Central memory CD8-positive, alpha-beta T cell (primary cell): ENCODE results near the gene URGCP.

Experiments
- ATAC-seq: fragments of 150-1000 bp; cut with Tn5 transposase; replicated peaks from 2 replicates; pipeline ENCODE4 v1.10.0; 2022; ENCODE audit warnings: mild to moderate bottlenecking, moderate FRiP score, moderate number of reproducible peaks; ENCODE audit not compliant: poor library complexity, severe bottlenecking; ENCODE audit errors: extremely low read depth
- DNase-seq, 2 donors: peaks; one replicate each; pipeline ENCODE4 v3.0.0; 2021; ENCODE audit warnings: low spot score in 2 of 2
- H3K27ac Mint-ChIP-seq: one replicate; pipeline ENCODE4 v1.8.0; 2022; ENCODE audit warnings: low read depth, mild to moderate bottlenecking, moderate library complexity, mixed read lengths
- H3K27me3 Mint-ChIP-seq: one replicate; pipeline ENCODE4 v1.8.0; 2022; ENCODE audit warnings: mixed read lengths
- H3K36me3 Mint-ChIP-seq: one replicate; pipeline ENCODE4 v1.8.0; 2022; ENCODE audit warnings: mild to moderate bottlenecking, moderate library complexity, mixed read lengths; ENCODE audit not compliant: insufficient read depth
- H3K4me1 Mint-ChIP-seq: one replicate; pipeline ENCODE4 v1.8.0; 2022; ENCODE audit warnings: mixed read lengths
- H3K4me3 Mint-ChIP-seq: one replicate; pipeline ENCODE4 v1.8.0; 2022; ENCODE audit warnings: mild to moderate bottlenecking, moderate library complexity, mixed read lengths
- H3K9me3 Mint-ChIP-seq: one replicate; pipeline ENCODE4 v1.8.0; 2022; ENCODE audit warnings: mixed read lengths

Gene URGCP

GRCh38 chr7:43864126-43864525 lies 42.3 kb downstream of the URGCP start:
- H3K36me3 Mint-ChIP-seq, result peaks cover 20% of the 10 kb centered on the region
- no peak overlapping the region for H3K27ac Mint-ChIP-seq
- H3K27me3 Mint-ChIP-seq, result no peaks in the 10 kb centered on the region
- ATAC-seq (no peak), DNase-seq (no peak)
- H3K9me3 Mint-ChIP-seq, result no peaks in the 10 kb centered on the region
- H3K4me3 Mint-ChIP-seq, result no peak overlapping the region
- H3K4me1 Mint-ChIP-seq, result peaks cover 10% of the 10 kb centered on the region

- no peaks in the 10 kb centered on the region for H3K4me1 Mint-ChIP-seq
- ATAC-seq, result no peak
- no peak for DNase-seq
- no peak overlapping the region for H3K4me3 Mint-ChIP-seq
- no peaks in the 10 kb centered on the region for H3K9me3 Mint-ChIP-seq
- H3K36me3 Mint-ChIP-seq, result no peaks in the 10 kb centered on the region
- H3K27me3 Mint-ChIP-seq, result no peaks in the 10 kb centered on the region
- H3K27ac Mint-ChIP-seq, result no peak overlapping the region
Observed at GRCh38 chr7:43856996-43857395, 49.4 kb downstream of the URGCP start.

DNA sequence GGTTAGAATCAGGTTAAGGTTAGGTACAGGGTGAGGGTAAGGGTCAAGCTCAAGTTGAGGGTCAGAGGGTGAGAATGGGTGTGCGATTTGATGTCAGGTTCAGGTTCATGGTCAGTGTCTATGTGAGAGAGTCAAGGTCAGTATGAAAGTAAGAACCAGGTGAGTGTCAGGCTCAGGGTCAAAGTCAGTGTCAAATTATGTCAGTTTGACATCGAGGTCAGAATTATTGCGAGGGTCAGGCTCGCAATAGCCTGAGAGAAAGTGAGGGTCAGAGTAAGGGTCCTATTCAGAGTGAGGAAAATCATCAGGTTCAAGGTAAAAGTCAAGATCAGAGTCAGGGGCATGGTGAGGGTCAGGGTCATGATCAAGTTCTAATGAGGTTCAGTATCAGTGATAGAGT lies 50.1 kb downstream of the URGCP start:
- no peaks in the 10 kb centered on the region for H3K27me3 Mint-ChIP-seq
- no peaks in the 10 kb centered on the region for H3K9me3 Mint-ChIP-seq
- ATAC-seq (no peak), DNase-seq (no peak)
- no peak overlapping the region for H3K4me3 Mint-ChIP-seq
- H3K4me1 Mint-ChIP-seq, result no peaks in the 10 kb centered on the region
- no peak overlapping the region for H3K27ac Mint-ChIP-seq
- no peaks in the 10 kb centered on the region for H3K36me3 Mint-ChIP-seq

DNA sequence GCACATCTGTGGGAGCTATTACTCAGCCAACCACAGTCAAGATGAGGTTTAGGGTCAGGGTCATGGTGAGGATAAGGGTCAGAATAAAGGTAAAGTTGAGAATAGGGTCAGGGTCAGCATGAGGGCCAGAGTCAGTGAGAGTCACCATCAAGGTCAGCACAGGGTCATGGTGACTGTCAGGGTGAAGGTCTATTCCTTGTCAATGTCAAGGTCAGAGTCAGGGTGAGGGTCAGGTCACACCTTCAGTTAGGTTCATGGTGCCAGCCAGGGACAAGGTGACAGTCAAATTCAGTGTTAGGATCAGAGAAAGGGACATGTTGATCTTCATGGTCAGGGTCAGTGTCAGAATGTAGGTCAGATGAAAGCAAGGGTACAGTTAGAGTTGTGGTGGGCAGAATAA lies 51.2 kb downstream of the URGCP start:
- no peaks in the 10 kb centered on the region for H3K36me3 Mint-ChIP-seq
- ATAC-seq (no peak), DNase-seq (no peak)
- H3K27ac Mint-ChIP-seq, result no peak overlapping the region
- H3K4me3 Mint-ChIP-seq, result no peak overlapping the region
- no peaks in the 10 kb centered on the region for H3K4me1 Mint-ChIP-seq
- H3K27me3 Mint-ChIP-seq, result no peaks in the 10 kb centered on the region
- no peaks in the 10 kb centered on the region for H3K9me3 Mint-ChIP-seq

GRCh38 chr7:43851805-43852204 lies 54.6 kb downstream of the URGCP start:
- no peak for DNase-seq
- no peak for ATAC-seq

GRCh38 chr7:43850348-43851116 lies 55.9 kb downstream of the URGCP start:
- Mint-ChIP-seq H3K4me3 (no peak overlapping the region), H3K4me1 (no peaks in the 10 kb centered on the region), H3K9me3 (no peaks in the 10 kb centered on the region), H3K27me3 (no peaks in the 10 kb centered on the region), H3K27ac (no peak overlapping the region), H3K36me3 (peaks cover 2% of the 10 kb centered on the region)
- DNase-seq (no peak), ATAC-seq (no peak)

More at GRCh38 chr7:43851805-43852204, 54.6 kb downstream of the URGCP start:
- Mint-ChIP-seq H3K9me3 (no peaks in the 10 kb centered on the region), H3K27me3 (no peaks in the 10 kb centered on the region), H3K4me3 (no peak overlapping the region), H3K36me3 (peaks cover 2% of the 10 kb centered on the region), H3K4me1 (no peaks in the 10 kb centered on the region), H3K27ac (no peak overlapping the region)

DNA sequence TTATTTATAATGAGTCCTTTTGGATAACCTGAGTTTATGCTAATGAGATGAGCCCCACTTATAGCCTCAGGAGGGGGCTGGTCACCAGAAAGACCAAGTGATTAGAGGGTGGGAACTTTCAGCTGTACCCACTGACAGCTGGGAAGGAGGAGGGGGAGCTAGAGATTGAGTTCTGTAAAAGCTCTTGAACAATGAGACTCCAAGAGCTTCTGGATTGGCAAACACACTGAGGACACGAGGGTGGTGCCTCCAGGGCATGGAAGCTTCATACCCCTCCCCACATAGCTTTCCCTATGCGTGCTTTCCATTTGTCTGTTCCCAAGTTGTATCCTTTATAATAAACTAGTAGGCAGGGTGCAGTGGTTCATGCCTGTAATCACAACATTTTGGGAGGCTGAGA lies 57.3 kb downstream of the URGCP start:
- ATAC-seq (no peak), DNase-seq (no peak)
- peaks cover 2% of the 10 kb centered on the region for H3K36me3 Mint-ChIP-seq
- no peaks in the 10 kb centered on the region for H3K9me3 Mint-ChIP-seq
- H3K4me1 Mint-ChIP-seq, result no peaks in the 10 kb centered on the region
- H3K27ac Mint-ChIP-seq, result no peak overlapping the region
- no peak overlapping the region for H3K4me3 Mint-ChIP-seq
- no peaks in the 10 kb centered on the region for H3K27me3 Mint-ChIP-seq

GRCh38 chr7:43847496-43847895 lies 58.9 kb downstream of the URGCP start:
- Mint-ChIP-seq H3K4me1 (no peaks in the 10 kb centered on the region), H3K27me3 (no peaks in the 10 kb centered on the region), H3K27ac (no peak overlapping the region), H3K4me3 (no peak overlapping the region), H3K36me3 (peaks cover 2% of the 10 kb centered on the region), H3K9me3 (no peaks in the 10 kb centered on the region)
- ATAC-seq (no peak), DNase-seq (no peak)

GRCh38 chr7:43844662-43845061 lies 61.7 kb downstream of the URGCP start:
- ATAC-seq (no peak), DNase-seq (no peak)
- Mint-ChIP-seq H3K4me1 (no peaks in the 10 kb centered on the region), H3K27me3 (no peaks in the 10 kb centered on the region), H3K9me3 (no peaks in the 10 kb centered on the region), H3K27ac (no peak overlapping the region), H3K36me3 (peaks cover 2% of the 10 kb centered on the region), H3K4me3 (no peak overlapping the region)

GRCh38 chr7:43844257-43844656 lies 62.1 kb downstream of the URGCP start:
- ATAC-seq (no peak), DNase-seq (no peak)
- Mint-ChIP-seq H3K27ac (no peak overlapping the region), H3K9me3 (no peaks in the 10 kb centered on the region), H3K4me1 (no peaks in the 10 kb centered on the region), H3K27me3 (no peaks in the 10 kb centered on the region), H3K4me3 (no peak overlapping the region), H3K36me3 (no peaks in the 10 kb centered on the region)

DNA sequence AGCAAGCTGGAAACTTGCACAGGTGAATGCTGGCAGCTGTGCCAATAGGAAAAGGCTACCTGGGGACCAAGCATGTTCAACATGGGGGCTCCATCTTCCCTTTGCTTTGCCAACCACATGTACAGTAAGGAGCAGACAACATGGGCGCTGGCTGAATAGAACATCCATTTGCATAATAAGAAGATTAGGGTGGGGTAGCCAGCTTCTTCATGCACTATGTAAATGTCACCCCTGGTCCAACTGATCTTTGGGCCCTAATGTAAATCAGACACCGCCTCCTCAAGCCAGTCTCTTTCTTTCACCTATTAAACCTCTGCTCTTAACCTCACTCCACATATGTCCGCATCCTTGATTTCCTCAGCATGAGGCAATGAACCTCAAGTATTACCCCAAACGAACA lies 63.1 kb downstream of the URGCP start:
- Mint-ChIP-seq H3K4me1 (peaks cover 5% of the 10 kb centered on the region), H3K4me3 (no peak overlapping the region), H3K36me3 (no peaks in the 10 kb centered on the region), H3K9me3 (no peaks in the 10 kb centered on the region), H3K27me3 (no peaks in the 10 kb centered on the region), H3K27ac (no peak overlapping the region)
- ATAC-seq, result no peak
- DNase-seq, result no peak

- ATAC-seq, result no peak
Observed at GRCh38 chr7:43838201-43838658, 68.2 kb downstream of the URGCP start.

DNA sequence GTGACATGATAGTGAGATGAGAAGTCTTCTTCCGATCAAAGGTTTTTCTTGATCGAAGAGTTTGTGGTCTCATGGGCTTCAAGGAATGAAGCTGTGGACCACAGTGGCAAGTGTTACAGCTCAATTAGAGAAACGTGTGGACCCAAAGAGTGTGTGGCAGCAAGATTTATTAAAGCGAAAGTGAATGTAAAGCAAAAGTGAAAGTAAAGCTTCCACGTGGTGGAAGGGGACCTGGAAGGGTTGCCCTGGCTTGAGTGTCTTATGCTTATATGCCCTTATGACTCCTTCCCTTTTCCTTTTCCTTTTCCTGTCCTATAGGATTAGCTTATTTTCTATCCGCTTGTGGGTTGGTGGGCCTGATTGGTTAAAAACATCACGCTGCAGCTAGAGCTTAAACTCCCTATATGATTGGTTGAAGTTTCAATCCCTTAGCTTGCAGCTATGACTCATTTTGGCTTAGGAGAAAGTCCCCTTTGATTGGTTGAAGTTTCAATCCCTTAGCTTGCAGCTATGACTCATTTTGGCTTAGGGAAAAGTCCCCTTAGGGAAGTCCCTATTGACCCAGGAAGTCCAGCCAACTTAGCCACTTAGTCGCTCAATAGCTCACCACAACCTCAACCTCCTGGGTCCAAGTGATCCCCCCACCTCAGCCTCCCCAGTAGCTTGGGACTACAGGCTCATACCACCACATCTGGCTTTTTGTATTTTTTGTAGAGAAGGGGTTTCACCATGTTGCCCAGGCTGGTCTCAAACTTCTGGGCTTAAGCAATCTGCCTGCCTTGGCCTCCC lies 71.7 kb downstream of the URGCP start:
- no peaks in the 10 kb centered on the region for H3K27me3 Mint-ChIP-seq
- peak overlapping the region; percentile 88 for H3K27ac Mint-ChIP-seq
- H3K4me1 Mint-ChIP-seq, result peaks cover 18% of the 10 kb centered on the region
- ATAC-seq, result peak; percentile 56
- H3K36me3 Mint-ChIP-seq, result peaks cover 5% of the 10 kb centered on the region
- H3K4me3 Mint-ChIP-seq, result peak overlapping the region; percentile 82
- DNase-seq, result peak in 1 of 2 donors; percentile 37
- no peaks in the 10 kb centered on the region for H3K9me3 Mint-ChIP-seq

More at GRCh38 chr7:43838201-43838658, 68.2 kb downstream of the URGCP start:
- no peak for DNase-seq
- no peak overlapping the region for H3K4me3 Mint-ChIP-seq
- no peaks in the 10 kb centered on the region for H3K27me3 Mint-ChIP-seq
- peaks cover 18% of the 10 kb centered on the region for H3K4me1 Mint-ChIP-seq
- peak overlapping the region; percentile 4 for H3K27ac Mint-ChIP-seq
- H3K36me3 Mint-ChIP-seq, result peaks cover 5% of the 10 kb centered on the region
- no peaks in the 10 kb centered on the region for H3K9me3 Mint-ChIP-seq
